ENCODE results near the gene NCEH1. TPM values are rescaled to one million over a fixed set of nuclear protein-coding genes. Genes with fewer than 3 reads are reported as not detected.

NCEH1 gene
- total and polyA plus RNA-seq, 4 donors: 6.3 to 52.1 (median 10.6) TPM

GRCh38 chr3:172694573-172695246, 16.2 kb downstream of the NCEH1 start:
- WGBS, 2 donors: 63 to 76% methylated on average over 4 of the region's 4 CpGs
- no peaks in the 10 kb centered on the region for H3K9me3 ChIP-seq (ENCODE audit: control insufficient read depth in 4 of 4, insufficient read depth in 3 of 4, low read length in 3 of 4)
- H3K9ac ChIP-seq (ENCODE audit: insufficient read depth in 1 of 2, low read length in 2 of 2): no peak overlapping the region
- H3K36me3 ChIP-seq (ENCODE audit: control insufficient read depth in 4 of 4, insufficient read depth in 4 of 4, low read length in 4 of 4): peaks cover 0 to 3% (median 0%) of the 10 kb centered on the region in 4 donors
- peak overlapping the region in 1 of 2 donors; percentile 16 for H3K27ac ChIP-seq (ENCODE audit: low read depth in 1 of 2, low read length in 1 of 2)
- DNase-seq: no peak
- no peak overlapping the region for H3K4me3 ChIP-seq
- H3K27me3 ChIP-seq (ENCODE audit: control insufficient read depth in 3 of 3, insufficient read depth in 3 of 3, low read length in 2 of 3): no peaks in the 10 kb centered on the region
- TF ChIP-seq, protein P1, sequence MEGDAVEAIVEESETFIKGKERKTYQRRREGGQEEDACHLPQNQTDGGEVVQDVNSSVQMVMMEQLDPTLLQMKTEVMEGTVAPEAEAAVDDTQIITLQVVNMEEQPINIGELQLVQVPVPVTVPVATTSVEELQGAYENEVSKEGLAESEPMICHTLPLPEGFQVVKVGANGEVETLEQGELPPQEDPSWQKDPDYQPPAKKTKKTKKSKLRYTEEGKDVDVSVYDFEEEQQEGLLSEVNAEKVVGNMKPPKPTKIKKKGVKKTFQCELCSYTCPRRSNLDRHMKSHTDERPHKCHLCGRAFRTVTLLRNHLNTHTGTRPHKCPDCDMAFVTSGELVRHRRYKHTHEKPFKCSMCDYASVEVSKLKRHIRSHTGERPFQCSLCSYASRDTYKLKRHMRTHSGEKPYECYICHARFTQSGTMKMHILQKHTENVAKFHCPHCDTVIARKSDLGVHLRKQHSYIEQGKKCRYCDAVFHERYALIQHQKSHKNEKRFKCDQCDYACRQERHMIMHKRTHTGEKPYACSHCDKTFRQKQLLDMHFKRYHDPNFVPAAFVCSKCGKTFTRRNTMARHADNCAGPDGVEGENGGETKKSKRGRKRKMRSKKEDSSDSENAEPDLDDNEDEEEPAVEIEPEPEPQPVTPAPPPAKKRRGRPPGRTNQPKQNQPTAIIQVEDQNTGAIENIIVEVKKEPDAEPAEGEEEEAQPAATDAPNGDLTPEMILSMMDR (IDR thresholded peaks at IDR 0.05; ENCODE audit: control extremely low read depth, extremely low read depth): no peak
- peaks cover 0 to 28% (median 3%) of the 10 kb centered on the region in 5 donors for H3K4me1 ChIP-seq (ENCODE audit: control insufficient read depth in 5 of 5, insufficient read depth in 5 of 5, low read length in 5 of 5)
- peak; percentile 42 for ATAC-seq (ENCODE audit: insufficient read depth, low FRiP score)

DNA sequence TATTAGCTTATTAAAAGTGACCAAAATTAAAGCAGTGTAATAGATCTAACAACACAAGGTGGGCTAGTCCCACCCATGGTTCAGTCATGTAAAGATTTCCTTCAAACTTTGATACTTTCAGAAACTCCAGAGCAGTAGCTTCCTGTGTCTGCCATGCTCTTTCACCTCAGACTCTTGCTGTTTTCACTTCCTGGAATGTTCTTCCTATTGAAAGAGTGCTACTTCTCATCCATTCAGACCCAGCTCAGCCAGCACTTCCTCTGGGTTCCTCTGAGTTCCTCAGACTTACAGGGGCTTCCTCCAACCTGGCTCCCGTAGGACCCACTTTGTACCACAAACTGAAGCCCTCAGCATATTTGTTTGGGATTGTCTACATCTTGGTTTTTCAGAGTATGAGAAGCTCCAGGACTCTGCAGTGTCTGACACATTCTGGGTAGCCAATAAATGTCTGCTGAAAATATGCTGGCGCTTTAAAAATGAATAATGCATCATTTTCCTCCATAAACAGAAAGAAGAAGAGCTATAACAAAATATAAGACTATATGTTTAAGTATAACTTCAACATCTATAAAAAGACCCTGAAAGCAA, 18.0 kb downstream of the NCEH1 start:
- Histone ChIP-seq H3K9ac (ENCODE audit: insufficient read depth in 1 of 2, low read length in 2 of 2) (no peak overlapping the region), H3K4me1 (ENCODE audit: control insufficient read depth in 5 of 5, insufficient read depth in 5 of 5, low read length in 5 of 5) (peaks cover 0 to 23% (median 3%) of the 10 kb centered on the region in 5 donors), H3K9me3 (ENCODE audit: control insufficient read depth in 4 of 4, insufficient read depth in 3 of 4, low read length in 3 of 4) (no peaks in the 10 kb centered on the region), H3K27me3 (ENCODE audit: control insufficient read depth in 3 of 3, insufficient read depth in 3 of 3, low read length in 2 of 3) (no peaks in the 10 kb centered on the region), H3K36me3 (ENCODE audit: control insufficient read depth in 4 of 4, insufficient read depth in 4 of 4, low read length in 4 of 4) (no peaks in the 10 kb centered on the region), H3K4me3 (no peak overlapping the region), H3K27ac (ENCODE audit: low read depth in 1 of 2, low read length in 1 of 2) (no peak overlapping the region)
- WGBS, 2 donors: 63 to 64% methylated on average over 2 of the region's 2 CpGs
- DNase-seq (no peak), ATAC-seq (ENCODE audit: insufficient read depth, low FRiP score) (no peak)
- TF ChIP-seq, protein P1 (IDR thresholded peaks at IDR 0.05; ENCODE audit: control extremely low read depth, extremely low read depth): no peak

GRCh38 chr3:172690936-172691335, 19.9 kb downstream of the NCEH1 start:
- Histone ChIP-seq H3K9ac (ENCODE audit: insufficient read depth in 1 of 2, low read length in 2 of 2) (no peak overlapping the region), H3K27ac (ENCODE audit: low read depth in 1 of 2, low read length in 1 of 2) (no peak overlapping the region), H3K4me1 (ENCODE audit: control insufficient read depth in 5 of 5, insufficient read depth in 5 of 5, low read length in 5 of 5) (peaks cover 0 to 24% (median 3%) of the 10 kb centered on the region in 5 donors), H3K4me3 (no peak overlapping the region), H3K36me3 (ENCODE audit: control insufficient read depth in 4 of 4, insufficient read depth in 4 of 4, low read length in 4 of 4) (no peaks in the 10 kb centered on the region), H3K9me3 (ENCODE audit: control insufficient read depth in 4 of 4, insufficient read depth in 3 of 4, low read length in 3 of 4) (no peaks in the 10 kb centered on the region), H3K27me3 (ENCODE audit: control insufficient read depth in 3 of 3, insufficient read depth in 3 of 3, low read length in 2 of 3) (no peaks in the 10 kb centered on the region)
- TF ChIP-seq, protein P1 (IDR thresholded peaks at IDR 0.05; ENCODE audit: control extremely low read depth, extremely low read depth): no peak
- DNase-seq: no peak
- 73 to 79% methylated on average over 1 of the region's 1 CpG for WGBS, 2 donors
- ATAC-seq (ENCODE audit: insufficient read depth, low FRiP score): no peak

Data from lung (tissue), 12 donors.